NCI-H524 treated with DMSO at 0.1 percent for 48 hours (cell line): ENCODE data around the gene TWNK.

ENCODE experiments used
- DNase-seq: peaks from one replicate; lab custom pipeline; 2025; lab: John Stamatoyannopoulos, UW

TWNK gene

DNA sequence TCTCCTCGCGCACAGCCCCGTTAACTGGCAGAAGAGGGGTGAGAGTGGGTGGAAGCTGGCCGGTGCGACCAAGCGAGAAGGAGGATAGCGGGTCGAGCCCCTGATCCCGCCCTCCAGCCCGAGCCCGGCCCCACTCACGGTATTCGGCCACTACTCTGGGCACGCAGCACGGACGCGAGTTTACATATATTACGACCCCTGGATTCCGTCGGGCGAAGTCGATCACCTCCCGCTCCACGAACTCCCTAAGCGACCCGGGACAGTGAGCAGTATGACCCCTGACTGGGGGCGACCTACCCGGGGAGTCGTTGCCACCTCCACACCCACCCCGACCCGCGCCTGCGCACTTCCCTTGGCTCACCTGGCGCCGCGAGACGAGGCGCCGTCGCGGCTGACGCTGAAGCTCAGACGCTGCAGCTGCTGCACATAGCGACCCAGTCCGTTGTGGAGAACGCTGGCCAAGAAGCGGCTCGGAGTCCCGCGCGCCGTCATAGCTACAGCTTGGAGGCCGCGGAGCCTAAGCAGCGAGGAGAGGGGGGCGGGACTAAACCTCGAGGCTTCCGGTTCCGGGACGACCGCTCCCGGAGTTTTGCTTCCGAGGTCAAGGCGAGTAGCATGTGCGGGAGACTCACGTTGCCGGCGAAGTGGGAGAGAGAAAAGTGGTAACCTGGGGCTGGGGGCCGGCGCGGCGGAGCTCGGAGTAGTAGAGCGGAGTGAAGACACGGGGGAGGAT is at the start of gene TWNK, which contains the start of gene MRPL43:
TSS of gene TWNK (plus strand) at position 592 of the 733 bp plus-strand sequence. CDS start 668 bp downstream, outside the sequence.
TSS of gene MRPL43 (minus strand) at position 546 of the 733 bp plus-strand sequence. CDS start at position 492, 54 bp downstream.
- no peak for DNase-seq

DNA sequence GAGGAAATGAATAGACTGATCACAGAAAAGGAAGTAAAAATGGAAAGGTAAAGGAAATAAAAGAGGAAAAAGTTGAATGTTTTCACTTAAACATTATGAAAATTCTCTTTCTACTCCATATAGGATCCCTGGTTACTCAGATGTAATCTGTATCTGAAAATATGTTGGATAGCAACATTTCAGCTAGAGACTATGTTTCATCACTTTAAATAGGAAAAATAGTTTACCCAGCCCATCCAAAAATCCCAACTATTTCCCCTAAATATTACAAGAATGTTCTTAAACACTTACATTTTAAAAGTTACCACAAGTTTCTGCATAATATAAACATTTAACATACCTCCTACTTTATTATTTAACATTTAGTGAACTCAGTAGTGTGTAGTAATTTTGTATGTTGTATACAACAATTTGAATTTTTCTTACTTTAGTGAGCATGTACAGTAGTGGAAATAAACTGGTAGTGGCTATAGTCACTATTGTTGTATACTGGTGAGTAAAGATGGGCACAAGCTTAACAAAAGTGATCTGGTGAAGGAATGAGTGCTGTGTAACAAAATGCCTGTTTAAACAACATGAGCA is 47.5 kb upstream of the TWNK start:
- DNase-seq = no peak

DNA sequence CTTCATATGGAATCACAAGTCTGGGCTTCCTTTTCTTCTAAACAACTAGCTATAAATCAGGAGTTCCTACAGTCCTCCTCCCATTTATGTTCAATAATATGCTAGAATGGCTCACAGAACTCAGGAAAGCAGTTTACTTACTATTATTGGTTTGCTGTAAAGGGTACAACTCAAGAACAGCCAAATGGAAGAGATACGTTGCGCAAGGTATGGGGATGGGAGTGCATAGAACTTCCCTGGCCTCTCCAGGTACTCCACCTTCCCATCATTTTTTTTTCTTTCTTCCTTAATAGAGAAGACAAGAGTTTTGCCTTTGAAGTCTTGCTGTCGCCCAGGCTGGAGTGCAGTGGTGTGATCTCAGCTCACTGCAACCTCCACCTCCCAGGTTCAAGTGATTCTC is 45.1 kb upstream of the TWNK start:
- no peak for DNase-seq

DNA sequence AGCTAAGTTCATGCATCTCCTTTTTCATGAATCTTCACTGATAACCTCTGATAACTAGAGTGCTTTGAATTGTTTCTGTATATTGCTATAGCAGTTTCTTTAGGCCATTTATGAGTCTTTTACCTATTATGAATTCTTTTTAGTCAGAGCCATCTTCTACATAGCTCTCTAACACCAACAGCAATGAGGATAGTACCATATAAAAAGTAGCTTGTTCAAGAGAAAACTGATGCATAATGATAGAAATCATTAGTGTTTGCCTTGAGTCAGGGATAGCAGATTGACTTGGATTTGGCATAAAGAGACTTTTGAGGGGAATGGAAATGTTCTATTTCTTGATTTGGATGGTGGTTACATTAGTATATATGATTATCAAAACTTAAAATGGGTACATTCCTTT is 43.8 kb upstream of the TWNK start:
- no peak for DNase-seq

DNA sequence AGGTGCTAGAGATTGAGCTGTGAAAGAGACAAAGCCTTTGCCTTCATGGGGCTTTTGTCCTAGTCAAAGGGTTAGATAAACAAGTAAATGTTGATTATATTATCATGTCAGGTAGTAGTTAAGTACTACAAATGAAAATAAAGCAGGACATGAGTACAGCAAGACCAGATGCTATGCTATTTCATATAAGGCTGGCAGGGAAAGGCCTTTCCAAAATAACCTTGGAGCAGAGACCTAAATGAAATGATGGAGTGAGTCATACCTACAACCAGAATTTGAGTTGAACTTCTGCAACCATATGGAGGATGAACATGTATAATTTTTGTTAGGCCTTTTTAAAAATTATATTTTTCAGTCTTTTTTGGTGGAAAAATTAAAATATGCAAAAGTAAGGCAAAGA is 41.6 kb upstream of the TWNK start:
- no peak for DNase-seq

DNA sequence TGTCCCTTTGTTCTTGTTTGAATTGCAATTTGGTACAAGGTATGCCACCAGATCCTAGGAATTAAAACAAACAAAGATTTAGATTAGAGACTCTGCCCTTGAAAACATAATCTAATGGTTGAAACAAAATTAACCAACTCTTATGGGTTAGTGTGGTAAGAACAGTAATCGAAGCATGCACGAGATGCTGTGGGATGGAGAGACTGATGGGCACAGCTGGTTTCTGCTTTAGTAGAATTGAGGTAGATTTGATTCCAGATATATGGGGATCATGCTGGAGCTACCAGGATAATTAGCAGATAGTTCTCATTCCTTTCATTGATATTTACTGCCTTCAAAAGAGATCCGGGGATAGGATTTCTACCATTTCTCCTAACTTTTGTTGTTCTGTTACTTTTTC is 38.4 kb upstream of the TWNK start:
- no peak for DNase-seq

DNA sequence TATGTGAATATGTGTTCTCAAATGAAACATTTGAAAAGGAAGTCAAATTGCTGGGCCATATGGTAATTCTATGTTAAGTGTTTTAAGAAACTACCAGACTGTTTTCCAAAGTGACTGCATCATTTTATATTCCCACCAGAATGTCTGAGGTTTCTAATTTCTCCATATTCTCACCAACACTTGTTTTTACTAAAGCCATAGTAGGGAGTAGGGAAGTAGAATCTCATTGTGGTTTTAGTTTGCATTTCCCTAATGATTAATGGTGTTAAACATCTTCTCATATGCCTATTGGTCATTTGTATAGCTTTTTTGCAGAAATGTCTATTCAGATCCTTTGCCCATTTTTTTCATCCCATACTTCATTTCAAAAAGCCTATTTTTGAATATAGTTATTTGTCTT is 27.1 kb upstream of the TWNK start:
- DNase-seq = no peak

DNA sequence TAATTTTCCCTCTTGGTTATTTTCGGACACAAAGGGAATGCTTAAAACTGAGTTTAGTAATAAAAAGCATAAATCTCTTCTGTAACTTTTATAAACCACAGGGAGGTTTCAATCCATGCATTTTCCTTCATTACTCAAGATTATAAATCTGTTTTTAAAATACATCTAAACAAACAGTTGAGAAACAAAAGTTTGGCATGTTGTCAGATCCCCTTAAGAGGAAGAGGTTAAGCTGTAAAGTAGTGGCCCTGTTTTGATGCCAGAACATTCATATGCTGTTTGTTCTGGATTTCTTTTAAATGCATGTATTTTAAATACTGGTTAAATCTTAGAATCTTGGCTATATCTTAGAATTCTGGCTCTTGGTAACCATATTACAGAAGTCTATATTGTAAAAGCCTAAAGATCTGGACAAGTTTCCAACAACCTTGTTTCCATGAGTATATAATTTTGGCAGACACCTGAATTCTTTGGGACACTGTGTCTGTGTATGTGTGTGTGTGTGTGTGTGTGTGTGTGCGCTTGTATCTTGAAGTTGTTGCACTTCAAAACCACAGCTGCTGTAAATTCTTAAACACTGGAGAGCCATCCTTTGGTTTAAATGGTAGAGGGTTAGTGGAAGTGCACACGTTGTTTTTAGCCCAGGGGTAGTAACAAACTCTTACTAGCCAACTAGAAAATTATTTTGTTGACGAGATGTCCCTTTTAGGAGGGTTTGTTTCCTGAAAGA is 24.8 kb upstream of the TWNK start:
- no peak for DNase-seq

DNA sequence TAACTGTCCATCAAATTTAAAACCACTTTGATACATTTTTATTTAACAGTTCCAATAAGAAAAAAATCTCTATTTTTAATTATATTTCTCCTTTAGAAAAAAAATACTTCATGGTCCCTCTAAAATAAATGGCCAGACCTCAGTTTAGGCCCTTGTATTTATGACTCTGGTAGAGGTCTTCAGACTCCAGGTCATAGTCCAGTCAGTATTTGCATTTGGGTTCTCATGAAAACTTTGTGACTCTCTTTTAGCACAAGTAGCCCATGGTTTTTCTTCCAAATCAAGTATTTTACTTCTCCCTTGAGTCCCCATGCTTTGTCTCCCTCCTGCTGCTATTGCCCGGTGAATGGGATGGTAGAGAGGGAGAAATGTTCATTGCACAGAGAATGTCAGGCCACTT is 23.5 kb upstream of the TWNK start:
- no peak for DNase-seq

DNA sequence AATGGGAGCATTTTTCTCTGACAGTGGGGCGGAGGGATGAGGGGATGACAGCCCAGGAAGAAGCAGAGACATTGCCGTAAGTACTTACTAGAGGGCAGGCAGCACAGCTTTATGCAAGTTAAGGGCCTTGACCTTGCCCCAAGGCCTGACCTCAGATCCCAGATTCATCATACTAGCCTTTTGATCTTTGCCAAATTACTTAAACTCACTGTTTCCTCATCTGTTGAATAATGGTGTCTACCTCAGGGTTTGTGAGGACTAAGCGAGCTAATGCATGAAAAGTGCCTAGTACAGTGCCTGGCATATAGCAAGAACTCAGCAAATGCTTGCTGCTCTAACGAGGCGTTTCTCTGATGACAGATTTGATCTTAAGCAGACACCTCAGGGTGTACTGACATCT is 21.5 kb upstream of the TWNK start:
- DNase-seq = no peak

DNA sequence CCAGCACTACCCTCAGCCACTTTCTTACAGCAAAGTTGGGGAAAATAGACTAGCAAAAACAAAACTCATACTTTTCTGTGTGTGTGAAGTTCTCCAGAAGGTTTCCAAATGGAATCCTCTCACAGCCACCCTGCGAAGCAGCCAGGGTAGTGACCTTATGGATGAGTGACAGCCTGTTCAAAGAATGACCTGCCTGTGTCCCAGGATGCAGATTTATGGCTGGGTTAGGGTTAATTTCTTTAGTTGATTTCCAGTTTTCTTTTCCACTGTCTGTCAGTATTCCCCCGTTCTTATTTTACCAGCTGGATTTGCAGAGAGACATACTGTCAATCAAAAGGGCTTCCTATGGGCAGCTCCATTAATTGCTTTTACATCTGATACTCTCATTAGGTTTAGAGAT is 20.5 kb upstream of the TWNK start:
- DNase-seq = no peak

DNA sequence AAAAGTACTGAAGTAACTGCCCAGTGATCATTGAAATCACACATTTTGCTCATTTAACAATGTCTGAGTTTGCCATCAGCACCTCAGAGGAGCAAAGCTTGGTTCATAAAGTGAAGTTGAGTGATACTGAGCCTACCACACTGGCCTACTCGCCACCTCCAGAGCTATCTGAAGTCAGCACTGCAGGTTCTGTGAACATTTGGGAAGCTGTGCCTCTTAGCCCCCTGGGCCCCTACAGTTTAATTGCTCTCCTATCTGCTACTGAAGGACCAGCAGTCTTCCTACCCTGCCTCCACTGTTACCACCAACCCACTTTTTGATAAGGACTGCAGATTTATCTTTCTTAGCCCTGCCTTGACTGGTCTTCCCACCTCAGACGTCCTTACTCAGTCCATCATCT is 20.0 kb upstream of the TWNK start:
- no peak for DNase-seq

DNA sequence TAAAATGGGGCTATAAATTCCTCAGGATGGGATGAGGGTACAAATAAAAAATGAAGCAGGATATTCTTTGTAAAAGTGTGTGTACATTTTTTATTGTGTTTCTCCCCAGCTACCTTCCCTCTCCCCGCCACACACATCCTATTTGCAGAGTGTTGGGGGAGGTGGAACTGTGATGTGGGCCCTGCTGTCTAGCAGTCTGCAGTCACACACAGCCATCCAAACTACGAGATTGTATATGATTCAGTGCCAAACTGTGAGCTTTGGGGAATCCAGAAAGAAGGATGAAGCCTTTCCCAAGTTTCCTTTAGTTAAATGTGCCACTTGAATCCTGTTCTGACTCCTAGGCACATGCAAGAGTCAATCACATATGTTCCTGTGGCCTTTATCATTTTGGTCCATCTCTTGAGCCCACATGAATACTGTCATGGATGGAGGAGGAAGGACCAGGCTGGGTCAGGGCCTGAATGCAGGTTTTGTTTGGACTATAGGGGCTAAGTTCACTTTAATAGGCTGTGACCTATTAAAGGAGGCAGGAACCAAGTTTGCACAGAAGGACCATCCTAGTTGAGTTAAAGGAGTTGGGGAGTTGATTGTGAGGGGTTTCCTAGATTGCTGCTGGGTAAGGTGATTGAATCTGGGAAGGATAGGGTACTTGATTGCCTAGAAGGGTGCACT is 19.1 kb upstream of the TWNK start:
- DNase-seq = no peak

DNA sequence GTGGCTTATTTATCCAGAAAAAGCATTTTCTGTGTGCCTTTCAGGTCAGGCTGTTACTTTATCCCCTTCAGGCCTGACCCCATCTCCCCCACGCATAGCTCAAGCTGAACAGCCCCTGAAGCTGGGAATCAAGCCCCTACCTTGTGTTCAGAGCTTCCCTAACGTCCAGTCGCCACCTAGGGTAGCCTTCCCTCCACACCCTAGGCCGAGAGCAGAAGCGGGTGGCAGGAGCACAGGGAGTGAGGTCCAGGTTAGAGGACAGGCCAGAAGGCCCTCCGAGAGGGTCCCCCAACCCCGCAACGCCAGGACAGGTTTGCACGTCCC is 18.5 kb upstream of the TWNK start:
- DNase-seq = no peak

DNA sequence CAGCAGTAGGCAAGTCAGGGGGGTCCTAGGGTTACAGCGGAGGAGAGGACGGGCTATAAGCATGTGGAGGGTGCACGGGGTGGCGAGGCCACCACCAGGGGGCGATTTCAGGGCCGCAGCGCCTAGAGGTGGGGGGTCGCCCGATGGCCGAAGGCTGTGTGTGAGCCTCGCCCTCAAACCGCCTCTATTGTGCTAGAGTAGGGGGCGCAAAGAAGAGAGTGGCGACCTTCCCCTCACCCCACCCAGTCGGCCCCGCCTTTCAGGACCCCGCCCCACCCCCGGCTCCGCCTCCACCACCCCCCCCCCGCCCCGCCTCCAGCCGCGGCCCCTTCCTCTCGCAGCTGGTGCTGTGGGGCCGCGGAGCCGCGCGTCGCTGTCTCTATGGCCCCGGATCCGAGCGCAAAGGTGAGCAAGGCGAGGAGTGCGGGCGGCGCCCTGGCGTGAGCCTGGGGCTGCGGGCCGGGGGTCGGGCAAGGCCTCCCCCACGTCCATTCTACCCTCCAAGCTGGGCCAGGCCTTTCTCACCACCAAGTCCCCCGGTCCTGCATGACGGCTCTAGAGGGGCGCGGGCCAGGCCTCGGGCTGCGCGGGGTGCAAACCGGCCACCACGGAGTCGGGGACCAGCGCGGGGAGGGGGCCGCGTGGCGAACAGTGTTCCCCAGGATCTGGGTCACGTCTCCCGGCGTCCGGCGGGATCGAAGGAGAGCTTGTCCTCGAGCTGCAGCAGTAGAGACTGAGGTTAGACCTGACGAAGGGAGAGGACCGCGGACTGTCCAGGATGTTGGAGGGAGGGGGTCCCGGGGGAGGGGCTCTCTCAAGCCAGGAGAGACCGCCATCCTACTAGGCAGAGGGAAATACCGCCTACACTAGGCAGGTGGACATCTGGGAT is 17.9 kb upstream of the TWNK start, which contains the start of gene SEMA4G:
TSS of gene SEMA4G (plus strand) at position 318 of the 889 bp plus-strand sequence. CDS start 3,409 bp downstream, outside the sequence.
- DNase-seq = no peak

DNA sequence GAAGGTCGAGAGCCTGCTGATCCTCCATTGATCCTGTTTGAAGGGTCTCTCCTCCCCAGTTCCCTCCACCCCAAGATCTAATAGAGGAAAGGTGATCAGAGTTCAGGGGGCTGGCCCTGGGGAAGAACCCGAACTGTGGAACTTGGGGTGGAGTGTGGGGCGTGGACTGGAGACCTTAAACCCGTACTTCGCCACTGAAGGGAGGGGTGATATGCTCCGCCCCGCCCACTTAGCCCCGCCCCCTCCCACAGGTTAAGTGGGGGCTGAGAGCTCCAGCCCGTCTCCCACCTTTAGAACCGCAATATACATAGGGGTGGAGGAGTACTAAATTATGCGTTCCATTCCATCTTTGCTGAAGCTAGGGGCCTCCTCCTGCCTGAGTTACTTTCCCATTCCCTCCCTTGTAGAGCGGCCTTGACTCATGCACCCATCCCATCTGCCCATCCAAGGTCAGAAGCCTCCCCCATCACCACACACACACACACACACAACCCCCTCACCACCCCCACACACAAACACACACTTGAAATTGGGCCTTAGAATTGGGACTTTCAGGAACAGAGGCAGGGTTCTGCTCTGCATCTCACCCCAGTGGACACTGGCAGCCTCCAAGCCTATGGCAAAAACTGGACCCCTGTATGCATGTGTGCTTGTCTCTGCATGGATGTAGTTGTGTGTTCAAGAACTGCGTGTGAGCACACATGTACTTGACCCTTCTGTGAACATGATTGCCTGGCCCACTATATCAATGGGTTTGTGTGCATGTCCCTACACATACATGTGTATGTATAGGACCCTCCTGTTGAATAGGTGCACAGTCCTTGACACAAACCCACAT is 17.0 kb upstream of the TWNK start:
- DNase-seq = no peak

DNA sequence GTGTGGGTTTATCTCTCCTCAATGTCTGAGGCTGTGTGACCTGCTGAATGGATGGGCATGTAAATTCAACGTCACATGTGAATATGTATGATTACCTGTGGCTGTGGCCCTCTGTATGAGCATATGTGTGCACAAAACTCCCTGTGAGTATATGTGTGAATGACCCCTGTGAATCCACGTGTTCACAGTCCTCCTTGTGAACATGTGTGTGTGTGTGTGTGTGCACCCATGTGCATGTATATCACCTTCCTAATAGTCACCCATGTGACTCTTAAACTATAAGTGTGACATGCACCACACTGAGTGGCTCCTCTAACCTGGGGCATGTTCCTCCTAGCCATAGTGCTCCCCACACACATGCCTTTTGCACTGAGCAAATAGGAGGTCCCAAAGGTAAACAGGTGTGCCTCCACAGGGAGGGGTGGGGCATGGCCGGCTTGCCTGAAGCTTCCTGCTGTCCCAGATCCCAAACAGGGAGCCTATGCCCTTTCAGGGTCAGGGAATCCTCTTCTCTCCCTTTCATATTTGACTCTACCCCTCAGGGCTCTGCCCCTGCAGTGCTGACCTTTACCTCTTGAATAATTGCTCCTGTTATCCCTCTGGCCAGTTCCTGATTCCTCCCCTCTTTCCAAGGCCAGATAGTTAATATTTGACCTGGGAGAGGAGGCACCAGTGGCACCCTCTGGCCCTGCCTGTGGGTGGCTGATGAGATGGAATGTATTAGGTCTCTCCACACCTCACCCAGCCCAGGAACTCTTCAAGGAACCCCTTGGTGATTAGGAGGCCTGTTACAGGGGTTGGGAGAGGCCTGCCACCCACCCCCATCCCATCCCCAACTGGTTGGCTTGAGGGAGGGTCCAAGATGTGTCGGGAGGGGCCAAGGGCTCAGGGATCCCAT is 16.2 kb upstream of the TWNK start:
- DNase-seq = no peak

DNA sequence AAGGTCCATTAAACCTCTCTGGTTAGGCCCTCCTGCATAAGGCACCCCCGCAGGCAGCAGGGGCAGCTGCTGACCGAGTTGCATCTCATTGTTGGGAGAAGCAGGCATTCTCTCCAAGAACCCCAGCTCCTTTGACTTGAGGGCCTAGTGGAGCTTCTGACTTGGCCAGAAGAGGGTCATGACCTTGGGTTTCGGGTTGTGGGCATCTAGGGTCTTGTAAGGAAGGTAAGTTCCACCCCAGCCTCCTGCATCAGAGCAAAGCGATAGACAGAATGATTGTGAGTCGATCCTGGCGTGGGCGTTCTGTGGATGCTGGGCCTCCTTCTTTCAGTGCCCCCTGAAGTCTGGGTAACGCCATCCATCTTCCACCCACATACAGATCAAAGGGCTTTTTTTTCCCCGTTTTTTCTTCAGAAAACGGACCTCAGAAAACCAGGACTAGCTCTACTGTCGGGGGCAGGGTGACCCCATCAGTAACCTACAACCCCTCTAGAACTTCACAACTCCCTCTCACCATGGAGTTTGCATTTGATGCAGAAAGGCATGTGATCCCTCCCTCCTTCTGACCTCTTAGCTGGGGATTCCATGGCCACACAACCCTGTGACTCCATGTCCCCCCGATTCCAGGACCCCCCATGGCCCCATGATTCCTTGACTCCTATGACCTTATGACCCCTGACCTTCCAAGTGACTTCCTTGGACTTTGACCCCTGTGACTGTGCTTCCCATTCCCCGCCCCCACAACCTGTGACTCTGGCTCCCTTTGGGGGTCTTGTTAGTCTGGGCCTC is 15.0 kb upstream of the TWNK start:
- no peak for DNase-seq
